Rectal smooth muscle tissue (tissue), 1 donor: ENCODE results near the gene PPARA.
A peak's percentile ranks its signal among the peaks of the same experiment; 100 is the strongest.

Source experiments
- H3K27ac ChIP-seq: one replicate; pipeline ENCODE4 v1.7.0; 2013; ENCODE audit warnings: low read depth, low read length, inconsistent platforms
- H3K27me3 ChIP-seq: one replicate; pipeline ENCODE4 v1.7.0; 2013; ENCODE audit warnings: low read length; ENCODE audit not compliant: control insufficient read depth, insufficient read depth
- H3K36me3 ChIP-seq: one replicate; pipeline ENCODE4 v1.7.0; 2013; ENCODE audit warnings: low read length; ENCODE audit not compliant: control insufficient read depth, insufficient read depth
- H3K4me1 ChIP-seq: one replicate; pipeline ENCODE4 v1.7.0; 2013; ENCODE audit warnings: low read length; ENCODE audit not compliant: control insufficient read depth, insufficient read depth
- H3K4me3 ChIP-seq: one replicate; pipeline ENCODE4 v1.7.0; 2013; ENCODE audit warnings: low read length
- H3K9ac ChIP-seq: one replicate; pipeline ENCODE4 v1.7.0; 2013; ENCODE audit warnings: low read length

Gene PPARA

DNA sequence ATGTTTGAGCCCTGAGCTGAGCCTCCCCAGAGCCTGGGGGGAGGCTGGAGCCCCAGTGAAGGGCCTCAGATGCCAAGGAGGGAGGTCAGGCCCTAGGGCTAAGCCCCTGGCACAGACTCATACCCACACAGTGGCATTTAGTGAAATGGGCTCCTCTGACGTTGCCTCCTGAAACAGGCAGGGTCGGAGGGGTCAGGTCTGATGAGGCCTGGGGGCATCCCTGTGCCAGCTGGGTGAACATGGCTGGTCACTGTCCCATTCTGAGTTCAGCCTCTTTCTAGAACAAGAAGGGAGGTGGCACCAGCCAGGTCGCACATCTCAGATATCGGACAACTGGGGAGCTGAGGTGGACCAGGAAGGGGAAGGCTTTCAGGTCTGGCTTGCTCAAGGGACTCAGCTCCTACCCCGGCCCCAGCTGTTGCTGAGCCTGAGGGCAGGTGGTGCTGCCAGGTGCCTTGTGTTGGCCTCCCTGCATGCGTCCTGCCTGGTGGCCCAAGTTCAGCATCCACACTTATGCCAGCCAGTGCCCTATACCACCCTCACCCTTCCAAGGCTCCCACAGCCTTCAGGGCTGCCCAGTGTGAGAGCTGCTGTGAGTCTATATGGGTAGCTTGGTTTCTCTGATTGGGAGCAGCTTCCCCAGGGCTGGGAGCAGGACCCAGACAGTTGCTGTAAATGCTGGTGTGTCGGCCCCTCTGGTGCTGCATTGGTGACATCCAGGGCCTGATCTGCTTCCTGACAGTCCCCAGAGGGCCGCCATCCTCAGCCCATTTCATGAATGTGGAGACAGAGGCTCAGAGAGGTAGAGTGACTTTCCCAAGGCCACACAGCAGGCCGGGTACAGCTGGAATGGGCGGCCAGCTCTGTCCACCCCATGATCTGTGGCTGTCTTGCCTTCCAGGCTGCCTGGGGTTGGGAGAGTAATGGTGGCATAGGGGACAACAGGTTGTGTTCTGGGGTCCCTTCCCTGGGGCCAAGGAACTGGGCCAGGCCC, 32.8 kb upstream of the PPARA start:
- no peak overlapping the region for H3K9ac ChIP-seq
- peak overlapping the region; percentile 15 for H3K27ac ChIP-seq

DNA sequence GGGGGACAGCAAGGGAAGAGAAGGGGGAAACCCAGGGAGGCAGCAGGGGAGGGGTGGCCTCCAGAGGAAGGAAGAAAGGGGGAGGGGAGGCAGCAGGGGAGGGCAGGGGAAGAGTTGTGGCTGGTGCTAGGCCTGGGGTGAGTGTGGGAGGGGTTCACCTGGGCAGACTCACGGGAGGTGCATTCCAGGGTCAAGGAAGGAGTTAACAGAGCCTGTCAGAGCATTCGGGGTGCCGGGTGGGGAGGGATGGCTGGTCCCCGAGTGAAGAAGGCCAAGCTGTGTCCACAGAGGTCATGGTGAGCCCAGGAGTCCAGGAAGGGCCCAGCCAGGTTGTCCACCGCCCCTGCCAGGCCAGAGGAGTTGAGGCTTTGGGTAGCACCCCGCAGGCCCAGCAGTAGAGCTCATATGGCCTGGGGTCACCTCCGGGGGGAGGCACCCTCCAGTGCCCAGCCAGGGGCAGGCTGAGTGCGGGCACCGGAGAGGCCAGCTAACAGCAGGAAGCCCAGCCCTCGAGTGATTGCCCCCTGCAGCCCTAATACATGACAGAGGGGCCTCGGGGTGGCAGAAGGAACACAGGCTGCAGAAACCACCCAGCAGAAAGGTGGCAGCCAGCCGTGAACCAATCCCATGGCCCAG, 31.1 kb upstream of the PPARA start:
- Histone ChIP-seq H3K27ac (no peak overlapping the region), H3K36me3 (no peaks in the 10 kb centered on the region), H3K27me3 (no peaks in the 10 kb centered on the region), H3K9ac (no peak overlapping the region), H3K4me3 (no peak overlapping the region), H3K4me1 (peaks cover 17% of the 10 kb centered on the region)

More for the DNA sequence above, 32.8 kb upstream of the PPARA start:
- peaks cover 7% of the 10 kb centered on the region for H3K36me3 ChIP-seq
- H3K4me1 ChIP-seq: peaks cover 24% of the 10 kb centered on the region
- H3K4me3 ChIP-seq: no peak overlapping the region
- no peaks in the 10 kb centered on the region for H3K27me3 ChIP-seq

DNA sequence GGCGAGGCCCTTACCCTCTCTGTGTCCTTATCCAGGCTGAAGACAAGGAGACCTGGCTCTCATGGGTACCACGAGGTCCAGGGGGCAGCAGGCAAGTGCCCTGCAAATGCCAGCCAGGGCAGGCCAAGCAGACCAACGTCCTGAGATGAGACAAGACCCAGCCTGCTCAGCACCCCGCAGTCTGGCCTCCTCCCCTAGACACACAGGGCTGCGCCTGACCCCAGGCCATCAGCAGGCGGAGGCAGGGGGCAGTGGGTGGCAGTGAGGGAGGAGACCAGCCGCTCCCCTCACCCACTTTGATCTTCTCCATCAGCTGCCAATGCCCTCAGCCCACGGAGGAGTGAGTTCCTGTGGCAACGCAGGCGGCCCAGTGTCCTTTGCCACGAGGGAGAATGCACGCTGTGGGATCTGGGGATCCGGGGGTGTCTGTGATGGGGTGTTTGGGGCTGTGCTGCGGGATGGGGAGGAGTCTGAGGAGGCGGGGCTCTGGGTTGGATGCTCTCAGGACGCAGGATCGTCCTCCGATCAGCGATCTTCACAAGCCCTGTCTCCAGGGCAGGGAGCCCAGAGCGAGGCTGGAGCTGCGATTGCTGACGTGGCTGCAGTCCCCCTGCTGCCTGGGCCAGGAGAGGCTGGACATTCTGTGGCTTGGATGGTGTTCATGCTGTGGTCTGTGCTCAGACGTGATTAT, 30.5 kb upstream of the PPARA start:
- H3K4me3 ChIP-seq: no peak overlapping the region
- H3K9ac ChIP-seq: no peak overlapping the region
- H3K4me1 ChIP-seq: peaks cover 16% of the 10 kb centered on the region
- no peaks in the 10 kb centered on the region for H3K27me3 ChIP-seq
- H3K36me3 ChIP-seq: no peaks in the 10 kb centered on the region
- no peak overlapping the region for H3K27ac ChIP-seq

DNA sequence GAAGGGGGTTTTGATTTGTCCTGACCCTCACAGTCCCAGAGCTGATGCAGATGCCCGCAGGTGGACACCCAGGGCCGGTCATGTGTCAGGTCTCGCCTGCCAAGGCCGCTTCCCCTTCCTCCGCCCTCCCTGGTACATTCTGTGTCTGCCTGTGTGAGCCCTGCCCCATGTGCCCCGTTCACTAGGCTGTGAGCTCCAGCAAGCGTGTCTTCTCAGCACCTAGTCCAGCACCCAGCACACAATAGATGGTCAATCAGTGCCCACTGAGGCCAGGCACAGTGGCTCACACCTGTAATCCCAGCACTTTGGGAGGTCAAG, 29.9 kb upstream of the PPARA start:
- Histone ChIP-seq H3K9ac (no peak overlapping the region), H3K27ac (no peak overlapping the region), H3K36me3 (no peaks in the 10 kb centered on the region), H3K4me1 (peaks cover 14% of the 10 kb centered on the region), H3K27me3 (no peaks in the 10 kb centered on the region), H3K4me3 (no peak overlapping the region)

DNA sequence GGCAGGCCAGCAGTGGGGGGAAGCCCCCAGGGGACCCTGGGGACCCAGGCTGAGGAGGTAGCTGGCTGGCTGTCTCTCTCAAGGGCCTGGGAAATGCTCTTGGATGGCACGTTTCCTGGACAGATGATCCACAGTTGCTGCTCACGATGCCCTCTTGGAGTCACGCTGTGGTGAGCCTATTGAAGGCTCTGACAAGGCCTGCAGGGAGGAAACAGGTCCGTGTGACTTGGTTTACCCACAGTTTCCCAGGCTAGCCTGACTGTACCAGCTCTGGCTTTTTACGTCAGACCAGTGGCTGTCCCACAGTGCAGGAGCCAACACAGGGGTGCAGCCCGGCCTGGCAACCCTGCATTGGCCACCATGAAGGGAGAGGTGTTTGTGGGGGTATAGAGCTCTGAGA, 29.2 kb upstream of the PPARA start:
- Histone ChIP-seq H3K27ac (no peak overlapping the region), H3K9ac (no peak overlapping the region), H3K36me3 (no peaks in the 10 kb centered on the region), H3K4me3 (no peak overlapping the region), H3K27me3 (no peaks in the 10 kb centered on the region), H3K4me1 (peaks cover 8% of the 10 kb centered on the region)

DNA sequence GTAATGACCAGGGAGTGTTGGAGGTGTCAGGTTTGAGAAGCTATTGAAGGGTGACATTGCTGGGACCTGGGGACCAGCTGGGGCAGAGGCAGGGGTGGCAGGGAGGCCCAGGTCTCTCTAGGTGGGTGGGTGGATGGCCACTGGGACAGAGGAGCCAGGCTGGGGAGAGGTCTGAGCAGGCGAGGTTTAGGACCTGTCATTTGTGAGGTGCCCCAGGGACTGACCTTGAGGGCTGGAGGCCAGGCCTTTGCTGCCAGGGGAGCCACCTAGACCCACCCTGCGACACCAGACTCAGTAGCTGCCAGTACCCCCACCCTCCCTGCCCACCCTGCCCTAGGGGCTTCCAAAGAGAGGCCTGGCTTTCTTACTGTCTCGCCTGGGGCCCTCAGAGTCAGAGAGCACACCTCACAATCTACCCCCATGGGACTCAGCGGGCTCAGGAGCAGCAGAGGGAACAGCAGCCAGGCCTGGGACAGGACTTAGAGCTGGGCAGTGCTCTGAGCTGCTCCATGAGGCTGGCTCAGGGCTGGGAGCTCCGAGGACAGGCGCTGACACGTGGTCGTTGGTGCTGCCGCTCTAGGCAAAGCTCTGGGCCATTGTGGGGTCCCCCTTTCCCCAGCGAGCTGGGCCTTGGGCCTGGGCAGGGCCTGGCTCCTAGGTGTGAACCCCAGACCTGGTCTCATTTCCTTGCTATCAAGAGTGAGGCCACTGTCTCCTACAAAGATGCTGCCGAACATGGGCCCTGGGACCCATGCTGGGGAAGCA, 28.6 kb upstream of the PPARA start:
- Histone ChIP-seq H3K9ac (no peak overlapping the region), H3K4me3 (no peak overlapping the region), H3K4me1 (peaks cover 5% of the 10 kb centered on the region), H3K27me3 (no peaks in the 10 kb centered on the region), H3K36me3 (no peaks in the 10 kb centered on the region), H3K27ac (no peak overlapping the region)

DNA sequence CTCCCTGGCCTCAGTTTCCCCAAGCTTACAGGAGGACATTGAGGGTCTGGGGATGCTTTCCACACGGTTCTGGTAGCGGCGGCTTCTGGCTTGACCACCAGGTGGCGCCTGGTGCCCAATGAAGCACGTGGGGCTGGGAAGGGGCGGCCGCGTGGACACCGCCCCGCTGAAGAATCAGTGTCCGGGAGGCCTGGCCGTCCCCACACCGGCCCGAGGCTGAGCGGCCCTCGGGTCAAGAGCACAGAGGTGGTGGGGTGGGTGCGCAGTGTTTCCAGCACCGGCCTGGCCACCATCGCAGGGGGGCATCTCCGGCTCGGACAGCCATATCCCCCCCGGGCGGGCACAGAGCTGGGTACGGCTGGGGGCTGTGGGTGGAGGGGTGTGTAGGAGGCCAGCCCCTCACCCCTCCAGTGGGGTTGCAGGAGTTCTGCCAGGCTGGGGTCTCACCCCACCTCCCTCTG, 27.8 kb upstream of the PPARA start:
- Histone ChIP-seq H3K9ac (no peak overlapping the region), H3K27me3 (no peaks in the 10 kb centered on the region), H3K4me3 (no peak overlapping the region), H3K27ac (no peak overlapping the region), H3K4me1 (no peaks in the 10 kb centered on the region), H3K36me3 (no peaks in the 10 kb centered on the region)

DNA sequence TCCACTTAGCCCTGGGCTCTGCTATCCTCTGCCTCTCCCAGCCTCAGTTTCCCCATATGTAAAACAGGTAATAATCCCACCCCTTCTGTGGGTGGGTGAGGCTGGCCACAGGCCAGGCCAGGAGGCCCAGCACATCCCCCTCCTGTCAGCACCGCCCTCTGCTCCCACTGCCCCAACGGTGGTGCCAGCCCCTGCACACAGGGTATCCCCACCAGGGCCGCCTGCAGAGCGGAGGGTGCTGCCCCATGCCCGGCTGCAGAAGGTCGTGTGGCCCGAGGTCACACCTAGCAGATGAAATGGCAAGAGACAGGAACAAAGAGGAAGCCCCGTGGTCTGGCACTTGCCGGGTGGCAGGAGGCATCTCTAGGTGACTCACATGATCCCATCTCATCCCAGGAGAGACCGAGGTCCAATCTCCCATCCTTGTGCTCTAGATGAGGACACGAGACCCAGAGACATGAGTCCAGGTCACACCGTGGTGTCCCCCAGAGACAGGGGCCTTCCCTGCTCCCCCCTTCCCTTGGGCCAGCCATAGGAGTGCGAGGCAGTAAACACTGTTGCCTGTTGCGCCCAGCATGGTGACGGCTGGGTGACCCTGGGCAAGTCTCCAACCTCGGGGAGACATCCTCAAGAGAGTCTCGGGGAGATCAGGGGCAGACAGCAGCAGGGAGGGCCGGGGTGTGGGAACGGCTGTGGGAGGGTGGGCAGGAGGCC, 27.2 kb upstream of the PPARA start:
- H3K27me3 ChIP-seq: no peaks in the 10 kb centered on the region
- H3K4me1 ChIP-seq: no peaks in the 10 kb centered on the region
- H3K4me3 ChIP-seq: no peak overlapping the region
- H3K36me3 ChIP-seq: no peaks in the 10 kb centered on the region
- no peak overlapping the region for H3K9ac ChIP-seq
- H3K27ac ChIP-seq: no peak overlapping the region

DNA sequence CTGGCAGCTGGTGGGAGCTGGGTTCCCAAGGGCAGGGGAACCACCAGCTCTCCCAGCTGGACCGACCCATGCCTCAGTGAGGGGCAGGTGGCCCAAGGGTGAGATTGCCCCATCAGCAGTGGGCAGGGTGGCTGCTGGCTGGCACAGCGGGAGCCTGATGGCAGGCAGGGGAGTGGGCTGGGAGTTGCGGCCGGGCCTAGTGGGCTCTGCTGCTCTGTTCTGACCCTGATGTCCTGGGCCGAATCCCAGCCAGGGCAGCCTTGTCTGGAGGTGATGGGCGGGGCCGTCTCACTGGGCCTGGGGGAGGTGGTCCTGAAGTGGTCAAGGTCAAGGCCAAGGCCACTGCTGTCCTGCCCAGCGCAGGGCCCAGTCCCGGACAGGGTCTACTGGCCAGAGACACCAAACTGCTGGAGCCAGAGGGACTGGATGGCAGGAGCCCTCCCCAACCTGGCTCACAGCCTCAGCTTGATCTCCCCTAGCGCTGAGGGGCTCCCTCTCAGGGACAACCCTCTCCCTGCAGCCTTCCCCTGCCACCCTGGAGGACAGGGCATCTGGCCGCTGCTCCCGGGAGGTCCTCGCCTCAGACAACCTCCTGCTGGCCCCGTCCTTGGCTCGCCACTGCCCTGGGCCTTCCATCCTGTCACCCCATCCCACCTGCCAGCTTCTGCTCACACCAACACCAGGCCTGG, 26.5 kb upstream of the PPARA start:
- no peaks in the 10 kb centered on the region for H3K4me1 ChIP-seq
- no peak overlapping the region for H3K27ac ChIP-seq

DNA sequence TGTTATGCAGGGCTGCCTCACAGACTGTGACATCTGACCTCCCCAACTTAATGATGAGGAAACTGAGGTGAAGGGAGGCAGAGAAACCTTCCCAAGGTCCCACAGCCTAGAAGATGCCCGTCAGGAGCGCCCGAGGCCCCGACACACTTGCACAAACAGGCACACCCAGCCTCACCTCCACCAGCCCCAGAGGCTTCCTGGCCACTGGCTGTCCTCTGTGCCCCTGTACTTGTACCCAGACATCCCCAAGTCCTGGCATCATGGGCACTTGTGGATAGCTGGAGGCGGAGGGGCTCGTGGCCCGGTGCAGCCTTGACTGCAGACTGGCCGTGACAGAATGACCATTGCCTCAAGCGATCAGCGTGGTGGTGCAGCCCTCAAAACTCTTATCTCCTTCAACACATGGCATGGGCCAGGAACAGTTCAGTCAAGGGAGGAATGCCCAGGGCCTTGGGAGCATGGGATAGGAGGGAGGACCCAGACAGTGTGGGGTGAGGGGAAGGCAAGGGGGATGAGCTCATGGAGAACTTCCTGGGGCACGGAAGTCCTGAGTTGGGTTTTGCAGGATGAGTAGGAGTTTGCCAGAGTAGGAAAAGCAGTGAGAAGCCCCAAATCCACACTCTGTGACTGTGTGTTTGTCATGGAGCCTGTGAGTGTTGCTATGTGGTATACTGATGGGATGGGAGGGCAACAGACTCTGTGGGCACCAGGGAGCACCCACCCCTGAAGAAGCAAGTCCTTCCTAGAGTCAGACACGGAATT, 25.8 kb upstream of the PPARA start:
- no peaks in the 10 kb centered on the region for H3K4me1 ChIP-seq
- no peaks in the 10 kb centered on the region for H3K36me3 ChIP-seq
- no peaks in the 10 kb centered on the region for H3K27me3 ChIP-seq
- H3K9ac ChIP-seq: no peak overlapping the region
- no peak overlapping the region for H3K4me3 ChIP-seq
- no peak overlapping the region for H3K27ac ChIP-seq

More for the DNA sequence above, 26.5 kb upstream of the PPARA start:
- no peaks in the 10 kb centered on the region for H3K36me3 ChIP-seq
- no peak overlapping the region for H3K9ac ChIP-seq
- H3K4me3 ChIP-seq: no peak overlapping the region
- H3K27me3 ChIP-seq: no peaks in the 10 kb centered on the region

DNA sequence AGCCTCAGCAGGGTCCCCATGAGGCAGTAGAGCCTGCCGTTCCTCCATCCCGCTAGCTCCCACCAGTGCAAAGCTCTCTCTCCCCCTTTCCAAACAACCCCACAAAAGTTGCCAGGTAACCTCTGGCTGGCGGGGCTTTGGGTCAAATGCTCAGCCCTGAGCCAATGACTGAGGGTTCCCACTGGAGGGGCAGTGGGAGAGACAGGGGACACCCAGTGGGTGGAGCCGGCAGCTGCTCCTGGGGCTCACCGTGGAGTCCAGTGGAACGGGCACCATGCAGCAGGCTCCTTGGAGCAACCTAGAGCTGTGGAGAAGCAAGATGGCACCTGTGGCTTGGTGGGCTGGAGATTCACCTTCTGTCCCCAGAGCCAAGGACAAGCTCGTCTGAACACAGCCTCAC, 25.0 kb upstream of the PPARA start:
- Histone ChIP-seq H3K9ac (no peak overlapping the region), H3K4me3 (no peak overlapping the region), H3K27ac (no peak overlapping the region), H3K4me1 (no peaks in the 10 kb centered on the region), H3K36me3 (no peaks in the 10 kb centered on the region), H3K27me3 (no peaks in the 10 kb centered on the region)
